ENCODE results near the gene FAM53B.
A peak's percentile ranks its signal among the peaks of the same experiment; 100 is the strongest.
"Not testable (repeated sequence)": the region's sequence is repeated elsewhere in the genome, so short reads cannot be mapped to it uniquely, and the experiment has no call there.

The FAM53B gene

GRCh38 chr10:124744102-124745050 lies at the start of gene FAM53B:
FAM53B (minus strand) TSS chr10:124744378; CDS start chr10:124706713, 37,665 bp downstream.
- DNase-seq (ENCODE audit: low spot score) = peak; percentile 80

- DNase-seq (ENCODE audit: low spot score) = no peak
These were observed 48.8 kb upstream of the FAM53B start for GRCh38 chr10:124792998-124793352.

- peak; percentile 80 for DNase-seq (ENCODE audit: low spot score)
These were observed 47.6 kb upstream of the FAM53B start, which contains the start of gene EEF1AKMT2 for GRCh38 chr10:124791547-124792348. EEF1AKMT2 (minus strand) TSS chr10:124791887; CDS start chr10:124791833, 54 bp downstream.

GRCh38 chr10:124782900-124783299 lies 38.7 kb upstream of the FAM53B start:
- not testable (repeated sequence) for DNase-seq (ENCODE audit: low spot score)

- no peak for DNase-seq (ENCODE audit: low spot score)
These were observed 24.6 kb upstream of the FAM53B start for GRCh38 chr10:124768791-124769190.

GRCh38 chr10:124765256-124765655 lies 21.1 kb upstream of the FAM53B start:
- DNase-seq (ENCODE audit: low spot score) = no peak

GRCh38 chr10:124763267-124763666 lies 19.1 kb upstream of the FAM53B start:
- no peak for DNase-seq (ENCODE audit: low spot score)

- no peak for DNase-seq (ENCODE audit: low spot score)
These were observed 18.1 kb upstream of the FAM53B start for GRCh38 chr10:124762281-124762680.

- no peak for DNase-seq (ENCODE audit: low spot score)
These were observed 12.2 kb upstream of the FAM53B start for GRCh38 chr10:124756156-124756903.

- DNase-seq (ENCODE audit: low spot score) = no peak
These were observed 11.4 kb upstream of the FAM53B start for GRCh38 chr10:124755581-124755980.

- no peak for DNase-seq (ENCODE audit: low spot score)
These were observed 10.0 kb upstream of the FAM53B start for GRCh38 chr10:124754227-124754626.

- DNase-seq (ENCODE audit: low spot score) = no peak
These were observed 4.9 kb upstream of the FAM53B start for GRCh38 chr10:124748953-124749645.

GRCh38 chr10:124748166-124748565 lies 4.0 kb upstream of the FAM53B start:
- DNase-seq (ENCODE audit: low spot score) = no peak

- DNase-seq (ENCODE audit: low spot score) = no peak
These were observed 3.6 kb upstream of the FAM53B start for GRCh38 chr10:124747745-124748144.

GRCh38 chr10:124746992-124747391 lies 2.8 kb upstream of the FAM53B start:
- no peak for DNase-seq (ENCODE audit: low spot score)

GRCh38 chr10:124746447-124746846 lies 2.3 kb upstream of the FAM53B start:
- DNase-seq (ENCODE audit: low spot score) = not testable (repeated sequence)

- DNase-seq (ENCODE audit: low spot score) = no peak
These were observed 1.5 kb upstream of the FAM53B start for GRCh38 chr10:124745673-124746072.

GRCh38 chr10:124745252-124745651 lies 1.1 kb upstream of the FAM53B start:
- DNase-seq (ENCODE audit: low spot score) = no peak

- peak; percentile 36 for DNase-seq (ENCODE audit: low spot score)
These were observed 732 bp downstream of the FAM53B start for GRCh38 chr10:124743191-124744101.
